ENCODE results near the gene TREH. TPM values are rescaled to one million over a fixed set of nuclear protein-coding genes. Genes with fewer than 3 reads are reported as not detected.

Gene TREH
- total RNA-seq, 1 donor from 2014 or later, result not detected

DNA sequence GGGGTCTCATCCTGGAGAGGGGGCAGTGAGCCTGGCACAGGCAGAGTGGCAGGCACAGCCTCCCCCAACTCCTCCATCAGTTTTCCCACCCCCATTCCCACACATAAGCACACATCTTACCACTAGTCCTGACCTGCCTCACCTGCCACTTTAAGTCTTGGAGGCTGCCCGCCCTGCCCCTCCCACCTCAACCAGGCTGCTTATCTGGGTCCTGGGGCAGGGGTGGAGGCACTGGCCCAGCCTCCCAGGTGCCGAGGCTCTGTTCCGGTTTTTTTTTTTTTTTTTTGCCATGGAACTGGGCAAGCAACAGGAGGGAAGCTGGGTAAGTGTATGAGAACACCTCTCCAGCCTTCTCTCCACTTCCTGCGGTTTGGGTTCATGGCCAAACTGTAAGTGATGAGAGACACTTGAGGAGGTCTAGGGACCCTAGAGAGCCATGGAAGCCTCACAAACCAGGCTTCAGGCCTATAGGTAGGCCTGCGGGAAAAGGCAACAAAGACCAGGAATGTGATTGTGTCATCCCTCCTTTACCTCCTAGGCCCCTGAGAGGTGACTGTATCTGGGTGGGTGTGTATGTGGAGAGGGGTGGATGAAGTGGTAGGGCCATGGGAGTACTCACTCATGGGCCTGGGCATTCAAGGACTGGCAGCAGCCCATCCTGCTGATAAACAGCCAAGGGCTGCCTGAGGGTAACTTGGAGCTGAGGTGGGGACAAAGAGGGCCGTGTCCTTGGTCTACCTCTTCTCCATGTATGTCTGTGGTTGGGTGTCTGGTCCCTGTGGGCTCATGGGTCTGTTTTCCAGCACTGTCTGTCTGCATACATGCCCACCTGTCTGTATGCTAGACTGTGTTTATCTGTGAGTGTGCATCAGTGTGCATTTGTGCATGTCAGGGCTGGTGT, 49.4 kb downstream of the TREH start:
- DNase-seq (ENCODE audit: low spot score), result no peak

DNA sequence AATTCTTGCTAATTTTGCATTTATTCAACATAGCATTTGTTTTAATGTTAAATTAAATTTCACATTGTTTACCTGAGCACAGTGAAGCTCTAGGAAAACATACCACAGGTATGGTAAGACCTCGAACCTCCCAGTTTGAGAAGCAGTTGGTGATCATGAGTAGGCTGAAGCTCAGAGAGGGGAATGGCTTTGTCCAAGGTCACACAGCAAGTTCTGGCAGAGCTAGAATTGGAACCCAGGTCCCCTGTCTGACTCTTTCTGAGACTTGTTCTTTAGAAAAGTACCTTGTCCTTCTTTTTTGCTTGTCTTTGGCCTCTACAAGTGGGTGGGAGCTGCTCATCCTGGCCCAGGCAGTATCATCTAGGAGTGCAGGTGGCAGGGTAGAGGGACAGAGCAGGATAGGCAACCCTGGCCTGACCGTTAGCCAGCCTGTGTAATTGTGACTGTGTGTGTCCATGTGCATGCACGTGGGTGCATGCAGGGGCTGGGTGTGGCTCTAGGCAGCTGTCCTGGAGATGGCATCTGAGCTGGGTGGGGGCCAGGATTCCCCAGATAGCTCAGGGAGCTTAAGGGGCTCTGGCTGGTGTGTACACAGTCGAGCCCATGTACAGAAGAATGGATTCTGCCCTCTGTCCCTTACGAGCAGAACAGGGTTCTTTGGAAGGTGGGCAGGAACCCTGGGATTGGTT, 50.4 kb downstream of the TREH start:
- no peak for DNase-seq (ENCODE audit: low spot score)

DNA sequence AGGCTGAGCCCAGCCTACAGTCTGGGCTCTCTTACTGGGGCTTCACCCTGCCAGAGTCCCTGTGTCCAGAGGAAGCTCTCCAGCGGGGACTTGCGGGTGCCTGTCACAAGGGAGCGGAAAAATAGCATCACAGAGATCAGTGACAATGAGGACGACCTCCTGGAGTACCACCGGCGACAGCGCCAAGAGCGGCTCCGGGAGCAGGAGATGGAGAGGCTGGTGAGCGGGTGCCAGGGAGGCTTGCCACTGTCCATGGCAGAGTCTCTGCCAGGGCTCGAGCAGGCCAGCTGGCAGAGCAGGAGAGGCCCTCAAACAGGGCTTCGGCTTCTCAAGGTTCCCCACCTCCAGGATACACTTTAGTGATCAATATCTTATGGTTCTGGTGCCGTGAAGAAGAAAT, 51.0 kb downstream of the TREH start:
- DNase-seq (ENCODE audit: low spot score), result no peak

DNA sequence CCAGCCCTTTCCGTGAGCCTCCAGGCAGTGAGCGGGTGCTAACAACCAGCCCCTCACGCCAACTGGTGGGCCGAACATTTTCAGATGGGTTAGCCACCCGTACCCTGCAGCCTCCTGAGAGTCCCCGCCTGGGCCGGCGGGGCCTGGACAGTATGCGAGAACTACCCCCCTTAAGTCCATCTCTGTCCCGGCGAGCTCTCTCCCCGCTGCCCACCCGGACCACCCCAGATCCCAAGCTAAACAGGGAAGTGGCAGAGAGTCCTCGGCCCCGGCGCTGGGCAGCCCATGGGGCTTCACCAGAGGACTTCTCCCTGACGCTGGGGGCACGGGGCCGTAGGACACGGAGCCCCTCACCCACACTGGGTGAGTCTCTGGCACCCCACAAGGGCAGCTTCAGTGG, 51.4 kb downstream of the TREH start:
- DNase-seq (ENCODE audit: low spot score), result no peak

DNA sequence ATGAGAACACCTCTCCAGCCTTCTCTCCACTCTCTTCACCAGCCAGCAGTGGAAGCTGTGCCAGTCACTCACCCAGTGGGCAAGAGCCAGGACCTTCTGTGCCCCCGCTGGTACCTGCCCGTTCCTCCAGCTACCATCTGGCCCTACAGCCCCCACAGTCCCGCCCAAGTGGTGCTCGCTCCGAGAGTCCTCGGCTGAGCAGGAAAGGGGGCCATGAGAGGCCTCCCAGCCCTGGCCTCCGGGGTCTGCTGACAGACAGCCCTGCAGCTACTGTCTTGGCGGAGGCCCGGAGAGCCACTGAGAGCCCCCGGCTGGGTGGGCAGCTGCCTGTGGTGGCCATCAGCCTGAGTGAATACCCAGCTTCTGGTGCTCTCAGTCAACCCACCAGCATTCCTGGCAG, 51.9 kb downstream of the TREH start:
- DNase-seq (ENCODE audit: low spot score), result no peak

DNA sequence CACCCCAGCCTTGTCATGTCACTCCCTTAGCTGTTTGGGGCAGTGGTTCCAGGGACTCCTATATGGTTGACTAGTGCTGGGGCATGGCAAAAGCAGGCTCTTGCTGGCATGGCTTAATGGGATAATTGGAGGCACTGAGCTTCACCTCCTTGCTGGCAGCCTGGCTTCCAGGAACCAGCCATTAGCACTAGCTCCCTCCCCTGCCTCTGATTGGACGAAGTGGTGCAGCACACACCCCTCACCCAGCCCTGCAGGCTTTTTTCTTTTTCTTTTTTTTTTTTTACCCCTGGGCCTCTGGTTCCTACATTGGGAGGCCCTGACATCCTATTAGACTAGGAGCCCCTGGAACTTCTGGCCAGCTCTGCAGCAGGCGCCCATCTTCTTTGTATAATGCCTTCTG, 53.5 kb downstream of the TREH start:
- no peak for DNase-seq (ENCODE audit: low spot score)

DNA sequence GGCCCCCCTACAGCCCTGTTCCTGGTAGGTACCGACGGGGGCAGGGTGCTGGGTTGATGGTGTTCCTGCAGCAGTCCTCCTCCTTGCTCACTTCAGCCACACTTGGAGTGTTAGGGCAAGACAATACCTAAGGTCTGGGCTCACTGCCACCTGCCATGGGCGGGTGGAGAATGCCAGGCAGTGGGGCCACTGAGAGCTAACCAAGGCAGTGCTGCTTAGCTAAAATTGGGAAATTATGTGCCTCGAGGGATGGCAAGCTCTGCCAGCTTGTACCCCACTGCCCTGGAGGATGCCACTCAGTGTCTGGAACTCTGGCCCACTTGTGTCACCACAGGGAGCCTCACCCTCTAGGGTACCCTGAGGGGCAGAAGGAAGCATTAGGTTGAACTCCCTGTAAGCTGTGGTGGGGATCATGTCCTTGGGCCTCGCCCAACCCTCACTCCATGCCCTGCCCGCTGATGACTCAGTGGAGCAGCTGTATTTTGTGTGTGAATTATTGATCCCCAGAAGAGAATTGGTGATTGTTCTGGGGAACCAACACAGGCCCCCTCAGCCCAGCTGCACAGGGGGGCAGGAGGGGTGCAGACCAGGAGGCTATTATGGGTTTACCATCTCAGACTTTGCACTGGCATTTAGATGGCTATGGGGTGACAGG, 54.3 kb downstream of the TREH start:
- DNase-seq (ENCODE audit: low spot score), result no peak

DNA sequence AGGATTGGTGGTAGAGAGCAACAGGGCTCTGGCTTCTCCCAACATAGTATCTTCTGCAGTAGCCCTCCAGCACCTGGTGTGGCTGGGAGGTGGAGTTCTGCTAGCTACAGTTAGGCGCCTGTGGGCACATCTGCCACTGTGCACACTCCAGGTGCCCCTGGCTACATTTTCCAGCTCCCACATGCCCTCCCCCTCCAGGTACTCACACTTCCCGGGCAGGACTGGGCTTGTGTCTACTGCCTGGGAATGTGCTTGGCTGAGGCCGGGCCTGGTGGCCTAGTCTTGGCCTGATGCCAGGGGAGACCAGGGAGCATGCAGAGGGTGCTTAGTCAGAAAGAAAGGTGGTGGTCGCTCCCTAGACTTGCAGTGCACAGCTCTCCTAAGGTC, 56.2 kb downstream of the TREH start:
- DNase-seq (ENCODE audit: low spot score), result peak; percentile 52

DNA sequence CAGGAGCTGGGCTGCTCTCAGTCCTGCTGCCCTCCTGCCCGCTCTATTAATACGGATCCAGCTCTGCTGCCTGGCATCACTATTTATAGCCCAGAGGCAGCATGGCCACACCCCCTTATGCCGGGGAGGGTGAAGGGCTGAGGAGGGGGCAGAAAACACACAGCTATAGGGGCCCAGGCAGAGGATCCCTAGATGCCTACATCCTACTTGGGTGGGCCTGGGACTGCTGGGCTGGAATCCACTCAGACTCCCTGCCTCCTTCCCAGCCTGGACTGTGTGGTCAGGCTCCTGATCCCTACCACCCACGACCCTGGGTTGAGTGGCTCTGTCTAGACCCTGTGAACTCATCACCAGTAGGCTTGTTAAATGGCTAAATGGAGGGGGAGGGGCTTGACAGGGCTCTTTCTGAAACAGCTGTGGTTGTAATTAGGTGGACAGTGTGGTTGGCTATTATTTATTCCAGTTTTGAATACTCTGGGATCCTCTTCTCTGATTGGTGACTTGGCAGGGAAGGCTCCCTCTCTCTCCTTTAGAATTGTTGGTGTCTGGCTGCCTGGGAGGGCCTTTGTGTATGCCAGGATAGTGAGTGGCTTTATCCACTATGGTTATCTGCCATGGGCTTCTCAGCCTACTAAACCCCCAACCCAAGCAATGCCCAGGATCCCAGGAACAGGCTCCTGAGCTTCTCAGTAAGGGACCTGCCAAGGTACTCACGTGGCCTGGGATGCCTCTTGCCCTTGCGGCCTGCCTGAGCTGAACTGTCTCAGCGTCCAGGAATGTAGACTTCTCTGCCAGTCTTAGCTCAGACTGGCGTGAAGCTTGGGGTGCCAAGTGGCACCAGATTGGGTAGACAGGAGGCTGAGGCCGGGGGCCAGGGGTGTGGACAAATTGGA, 56.8 kb downstream of the TREH start:
- peak; percentile 55 for DNase-seq (ENCODE audit: low spot score)

DNA sequence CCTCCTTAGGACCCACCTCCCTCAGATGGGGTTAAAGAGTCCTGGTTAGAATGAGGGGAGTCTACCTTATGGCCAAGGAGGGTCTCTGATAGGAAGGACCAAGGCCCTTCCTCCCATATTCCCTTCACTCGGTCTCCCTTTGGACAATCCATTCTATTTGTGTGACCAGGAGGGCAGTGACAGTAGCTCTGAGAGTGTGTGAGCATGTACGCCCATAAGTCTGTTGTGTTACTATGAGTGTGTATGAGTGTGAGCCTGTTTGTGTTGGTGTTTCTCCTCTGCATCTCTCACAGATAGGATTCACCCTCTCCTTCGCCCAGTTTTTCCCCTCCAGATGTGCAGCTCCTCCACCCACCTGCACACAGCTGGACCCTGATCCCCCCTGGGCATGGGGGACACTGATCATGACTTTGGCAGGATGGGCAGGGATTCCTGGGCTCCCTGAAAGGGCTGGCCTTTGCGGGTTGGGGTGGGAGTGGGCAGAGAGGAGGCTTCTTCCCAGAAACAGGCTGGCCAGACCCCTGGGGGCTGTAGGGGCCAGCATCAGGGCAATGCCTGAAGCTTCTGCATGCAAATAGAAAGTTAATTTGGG, 57.6 kb downstream of the TREH start:
- no peak for DNase-seq (ENCODE audit: low spot score)

DNA sequence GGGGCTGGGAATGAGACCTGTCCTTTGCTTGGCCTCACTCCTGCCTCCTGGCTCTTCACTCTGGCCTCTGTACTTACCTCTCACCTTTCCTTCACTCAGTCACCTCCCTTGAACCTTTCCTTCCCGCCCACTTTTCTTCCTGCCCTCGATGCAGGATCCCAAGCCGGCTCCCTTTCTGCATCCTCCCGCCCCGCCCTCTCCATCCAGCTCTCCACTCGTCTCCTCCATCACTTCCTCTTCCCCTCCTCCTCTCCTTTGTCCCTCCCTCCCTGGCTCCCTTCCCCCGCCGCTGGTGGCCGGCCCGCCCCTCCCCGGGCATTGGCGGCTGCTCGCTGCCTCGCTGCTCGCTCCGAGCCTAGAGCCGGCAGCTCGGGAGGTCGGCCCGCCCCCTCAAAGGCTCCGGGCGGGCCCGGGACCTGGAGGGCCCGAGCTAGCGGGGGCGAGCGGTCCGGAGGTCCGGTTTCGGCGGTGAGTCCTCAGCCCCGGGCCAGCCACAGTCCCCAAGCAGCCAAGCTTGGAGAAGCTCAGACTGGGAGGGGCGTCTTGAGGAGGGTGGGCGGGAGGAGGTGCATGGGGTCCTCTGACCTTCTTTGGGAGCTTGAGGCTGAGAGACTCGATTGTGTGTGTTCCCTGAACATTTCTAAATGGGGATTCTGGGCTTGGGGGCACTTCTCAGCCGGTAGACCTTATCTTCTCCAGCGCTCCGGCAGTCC, 58.2 kb downstream of the TREH start:
- DNase-seq (ENCODE audit: low spot score), result peak; percentile 95

DNA sequence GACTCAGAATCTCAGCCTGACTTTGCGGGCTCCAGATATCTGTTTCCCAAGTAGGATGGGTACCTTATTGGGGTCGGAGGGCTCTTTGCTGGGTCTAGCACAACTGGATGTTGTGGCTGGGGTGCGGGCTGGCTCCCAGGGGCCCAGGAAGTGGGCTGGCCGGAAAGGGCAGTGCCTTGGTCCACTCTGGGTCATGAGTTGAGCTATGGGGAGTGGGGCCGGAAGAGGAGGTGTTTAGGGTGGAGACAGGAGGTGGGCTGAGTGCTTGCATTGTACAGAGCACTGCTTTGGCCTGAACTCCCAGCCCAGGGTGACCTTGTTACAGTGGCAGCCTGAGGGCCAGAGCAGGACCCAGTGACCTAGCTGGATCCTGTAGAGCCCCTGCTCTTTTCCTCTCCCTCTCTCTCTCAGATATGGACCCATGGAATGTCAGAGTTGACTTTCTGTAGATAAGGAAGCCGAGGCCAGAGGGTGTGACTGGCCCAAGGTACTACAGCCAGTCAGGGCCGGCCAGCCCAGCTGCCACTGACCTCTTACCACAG, 58.9 kb downstream of the TREH start:
- DNase-seq (ENCODE audit: low spot score), result no peak

DNA sequence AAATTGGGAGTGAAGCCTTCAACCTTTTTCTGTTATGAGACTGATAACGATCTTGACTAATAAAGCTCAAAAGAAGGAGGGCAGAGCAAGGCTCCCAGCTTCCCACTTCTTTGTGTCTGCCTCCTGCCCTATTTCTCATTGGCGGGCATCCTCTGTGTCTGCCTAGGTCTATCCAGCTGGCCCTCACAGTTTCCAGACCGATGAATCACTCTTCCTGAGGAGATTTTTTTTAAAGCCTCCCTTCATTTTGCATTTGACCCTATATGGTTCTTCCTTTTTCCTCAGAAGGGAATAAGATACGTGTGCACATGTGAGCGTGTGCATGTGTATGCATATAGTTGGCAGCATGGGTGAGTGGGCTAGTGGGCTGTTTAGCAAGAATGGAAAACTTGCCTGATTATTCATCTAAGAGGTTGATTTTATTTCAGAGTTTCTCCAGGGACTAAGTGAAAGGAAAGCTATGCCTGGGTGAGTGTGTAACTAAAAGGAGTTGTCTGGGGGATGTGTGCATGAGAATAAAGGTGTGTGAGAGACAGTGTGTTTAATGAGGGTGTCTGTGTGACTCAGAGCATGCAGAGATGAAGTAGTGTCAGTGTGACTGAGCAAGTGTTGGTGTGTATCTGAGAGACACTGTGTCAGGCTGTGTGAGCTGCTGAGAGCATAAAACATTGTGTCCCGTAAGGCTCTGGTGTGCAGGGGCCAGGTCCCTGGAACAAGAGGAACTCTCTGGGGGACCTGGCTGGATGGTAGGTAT, 59.8 kb downstream of the TREH start:
- DNase-seq (ENCODE audit: low spot score), result peak; percentile 96

DNA sequence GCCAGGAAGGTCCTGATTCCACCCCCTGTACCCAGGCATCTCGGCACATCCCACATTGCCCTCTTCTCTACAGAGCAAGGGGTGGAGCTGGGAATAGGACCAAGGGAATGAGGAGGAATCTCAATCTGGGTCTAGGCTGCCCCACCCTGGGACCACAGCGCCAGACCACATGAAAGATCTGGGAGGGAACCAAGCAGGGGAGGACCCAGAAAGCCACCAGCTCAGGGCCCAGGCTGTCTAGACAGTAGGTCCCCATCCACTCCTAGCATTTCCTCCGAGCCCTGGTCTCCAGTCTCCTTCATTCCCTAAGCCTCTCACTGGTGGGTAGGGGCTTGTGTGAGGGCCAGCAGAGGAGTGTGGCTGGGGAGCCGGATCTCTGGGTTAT, 60.5 kb downstream of the TREH start:
- peak; percentile 94 for DNase-seq (ENCODE audit: low spot score)

DNA sequence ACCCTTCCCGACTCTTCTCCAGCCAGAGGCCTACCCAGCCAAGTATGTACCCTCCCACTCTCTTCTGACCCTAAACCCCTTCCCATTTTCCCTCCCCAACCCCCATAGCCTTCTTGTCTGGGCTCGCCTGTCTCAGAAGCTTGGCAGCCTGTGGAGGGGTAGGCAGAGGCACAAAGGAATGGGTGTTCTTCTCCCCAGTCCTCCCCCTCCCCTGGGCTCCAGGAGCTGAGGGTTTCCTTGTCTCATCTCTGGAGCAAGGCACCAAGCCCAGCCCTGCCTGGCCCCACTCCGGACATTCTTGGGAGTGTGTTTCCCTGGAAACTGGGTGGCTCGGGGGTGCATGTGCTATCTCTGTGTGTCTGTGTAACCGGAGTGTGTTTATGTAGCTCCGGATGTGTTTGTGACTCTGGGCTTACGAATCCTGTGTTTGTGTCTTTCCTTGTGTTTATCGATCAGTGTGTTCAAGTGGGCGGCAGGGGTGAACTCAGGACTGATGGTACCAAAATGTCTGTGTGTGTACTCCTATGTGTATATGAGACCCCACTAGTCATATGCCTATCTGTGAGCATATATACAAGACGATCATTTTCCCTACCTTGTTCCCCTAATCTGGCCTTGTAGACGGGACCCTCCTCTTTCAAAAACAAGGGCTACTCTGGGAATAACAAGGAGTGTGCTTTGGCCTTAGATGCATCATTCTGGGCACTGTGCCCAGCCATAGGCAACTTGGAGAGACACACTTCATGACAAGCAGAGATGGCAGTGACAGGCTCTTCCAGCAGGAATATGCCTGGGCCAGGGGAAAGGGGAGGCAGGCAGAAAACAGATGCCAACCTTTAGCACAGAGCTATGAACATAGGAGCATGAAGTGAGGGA, 61.1 kb downstream of the TREH start:
- peak; percentile 96 for DNase-seq (ENCODE audit: low spot score)

DNA sequence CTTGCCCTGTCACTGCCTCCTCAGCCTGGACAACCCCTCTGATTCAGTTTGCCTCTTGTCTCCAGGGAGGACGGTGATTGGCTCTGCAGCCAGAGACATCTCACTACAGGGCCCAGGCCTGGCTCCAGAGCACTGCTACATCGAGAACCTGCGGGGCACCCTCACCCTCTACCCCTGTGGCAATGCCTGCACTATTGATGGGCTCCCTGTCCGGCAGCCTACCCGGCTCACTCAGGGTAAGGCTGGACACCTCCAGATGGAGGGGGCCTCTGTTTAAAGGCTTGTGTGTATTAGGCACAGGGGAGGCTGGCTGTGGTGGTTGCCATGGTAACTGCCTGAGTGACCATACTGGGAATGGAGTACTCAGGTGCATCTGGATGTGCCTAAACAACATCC, 63.5 kb downstream of the TREH start:
- no peak for DNase-seq (ENCODE audit: low spot score)

DNA sequence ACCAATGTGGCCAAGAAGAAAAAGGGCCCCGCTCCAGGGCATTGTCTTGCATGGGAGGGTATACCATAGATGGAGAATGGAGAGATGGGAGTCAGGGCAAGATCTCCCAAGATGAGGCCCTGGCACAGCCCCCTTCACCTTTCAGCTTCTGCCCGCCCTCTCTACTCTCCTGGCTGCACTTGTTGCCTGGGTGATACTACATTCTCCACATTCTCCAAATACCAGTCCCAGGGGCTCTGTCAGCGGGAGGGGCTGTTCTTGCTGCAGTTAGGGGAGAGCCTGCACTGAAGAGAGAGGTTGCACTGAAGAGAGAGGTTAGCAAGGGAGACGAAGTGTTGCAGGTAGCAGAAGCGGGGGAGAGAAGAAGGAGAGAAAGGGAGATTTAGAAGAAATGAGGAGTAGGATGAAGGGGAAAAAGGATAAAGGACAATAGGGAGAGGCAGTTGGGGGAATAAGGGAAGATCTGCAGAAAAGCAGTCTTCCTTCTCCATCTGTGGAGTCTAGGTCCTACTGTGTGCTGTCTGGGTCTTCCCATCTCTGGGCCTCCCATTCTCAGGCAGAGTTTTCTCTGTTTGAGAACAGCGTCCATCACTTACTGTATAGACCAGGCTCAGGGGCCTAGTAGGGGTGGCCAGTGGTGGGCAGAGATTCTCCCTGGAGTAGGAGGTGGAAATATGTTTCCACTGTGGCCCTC, 64.0 kb downstream of the TREH start:
- peak; percentile 69 for DNase-seq (ENCODE audit: low spot score)

DNA sequence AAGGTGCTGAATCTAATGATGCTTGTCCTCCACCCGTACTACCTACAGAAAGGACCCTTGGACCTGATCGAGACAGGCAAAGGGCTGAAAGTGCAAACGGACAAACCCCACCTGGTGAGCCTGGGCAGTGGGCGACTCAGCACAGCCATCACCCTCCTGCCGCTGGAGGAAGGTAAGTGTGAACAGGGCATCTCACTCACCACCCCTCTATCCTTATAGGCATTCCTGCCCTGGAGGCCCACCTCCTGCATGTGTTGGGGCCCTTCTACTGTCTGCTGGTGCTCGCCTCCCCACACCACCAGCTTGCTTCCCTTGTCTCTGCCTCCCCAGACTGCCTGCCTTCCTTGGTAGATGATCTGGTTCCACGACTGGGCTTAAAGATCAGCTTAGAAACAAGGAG, 64.9 kb downstream of the TREH start:
- DNase-seq (ENCODE audit: low spot score), result no peak

All from umbilical cord (tissue), 2 donors.